Measurements from ENCODE around the gene DLGAP4.
"Not testable (repeated sequence)": the region's sequence is repeated elsewhere in the genome, so short reads cannot be mapped to it uniquely, and the experiment has no call there.

- not testable (repeated sequence) for TF ChIP-seq CTCF (IDR thresholded peaks at IDR 0.05 in 8 of 11, conservative IDR thresholded peaks at IDR 0.05 in 3 of 11); POLR2A (IDR thresholded peaks at IDR 0.05); POLR2AphosphoS5 (IDR thresholded peaks at IDR 0.05)
Measured at GRCh38 chr20:36379914-36380313, 73.8 kb downstream of the DLGAP4 start.
